Tongue (tissue), 2 donors: ENCODE results near the gene TIMM21. TPM values are rescaled to one million over a fixed set of nuclear protein-coding genes. Genes with fewer than 3 reads are reported as not detected.
A peak's percentile ranks its signal among the peaks of the same experiment; 100 is the strongest.

Experiments
- DNase-seq: peaks from one replicate; pipeline ENCODE4 v3.0.0-alpha.2; 2015
- total RNA-seq: library from RNA; depleted of rRNA; stranded (reverse); fragments of >200 nt; gene quantifications from one replicate; pipeline ENCODE4 v1.2.3, GENCODE V29; 2014

The TIMM21 gene, protein sequence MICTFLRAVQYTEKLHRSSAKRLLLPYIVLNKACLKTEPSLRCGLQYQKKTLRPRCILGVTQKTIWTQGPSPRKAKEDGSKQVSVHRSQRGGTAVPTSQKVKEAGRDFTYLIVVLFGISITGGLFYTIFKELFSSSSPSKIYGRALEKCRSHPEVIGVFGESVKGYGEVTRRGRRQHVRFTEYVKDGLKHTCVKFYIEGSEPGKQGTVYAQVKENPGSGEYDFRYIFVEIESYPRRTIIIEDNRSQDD
- total RNA-seq: 52.0 TPM

DNA sequence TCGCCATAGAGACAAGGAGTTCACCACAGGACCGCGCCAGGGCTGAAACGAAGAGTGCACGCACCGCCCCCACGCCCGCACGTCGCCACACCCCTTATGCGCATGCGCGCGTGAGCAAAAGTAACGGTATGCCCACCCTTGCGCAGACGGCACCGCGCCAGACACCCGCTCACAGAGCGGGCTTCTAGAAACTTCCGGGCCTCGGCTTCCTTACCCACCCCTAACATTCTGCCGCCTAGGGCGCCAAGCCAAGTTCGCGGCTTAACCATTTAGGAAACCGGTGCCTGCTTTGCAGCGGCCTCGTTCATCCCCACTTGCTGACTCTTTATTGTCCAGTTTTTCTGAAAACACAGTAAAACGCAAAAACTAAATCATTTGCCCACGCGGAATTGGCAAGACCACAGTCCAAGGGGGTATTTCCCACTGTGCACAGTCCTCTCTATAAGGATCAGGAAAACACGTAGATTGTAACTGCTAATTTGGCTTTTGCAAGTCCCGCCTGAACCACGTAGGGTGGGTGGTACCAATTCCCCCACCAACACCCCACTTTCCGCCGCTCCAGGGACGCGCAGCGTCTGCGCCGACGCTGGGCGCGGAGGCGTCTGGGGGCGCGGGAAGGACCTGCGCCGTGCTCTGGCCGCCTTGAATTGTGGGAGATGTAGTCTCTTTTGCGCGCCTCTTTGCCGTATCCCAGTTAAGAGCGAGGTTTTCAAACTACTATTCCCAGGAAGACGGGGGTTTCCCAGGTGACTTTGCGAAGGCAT is at the start of gene TIMM21, which contains the start of gene FBXO15:
Gene TIMM21 (plus strand): TSS at position 745 of the 764 bp plus-strand sequence. CDS start 286 bp downstream, outside the sequence.
Gene FBXO15 (minus strand): TSS at position 56 of the 764 bp plus-strand sequence. CDS start 49 bp downstream, at position 7.
- DNase-seq: peak; percentile 99

DNA sequence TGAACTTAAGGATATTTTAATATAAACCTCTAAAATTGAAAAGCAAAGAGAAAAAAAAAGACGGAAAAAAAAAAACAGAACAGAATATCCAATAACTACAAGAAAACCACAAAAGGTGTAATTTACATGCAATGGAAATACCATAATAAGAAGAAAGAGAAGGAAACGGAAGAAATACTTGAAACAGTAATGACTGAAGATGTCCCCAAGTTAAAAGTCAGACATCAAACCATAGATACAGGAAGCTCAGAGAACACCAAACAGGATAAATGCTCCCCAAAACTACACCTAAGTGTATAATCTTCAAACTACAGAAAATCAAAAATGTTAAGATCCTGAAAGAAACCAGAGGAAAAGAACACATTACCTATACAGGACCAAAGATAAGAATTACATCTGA is 39.9 kb upstream of the TIMM21 start:
- no peak for DNase-seq

DNA sequence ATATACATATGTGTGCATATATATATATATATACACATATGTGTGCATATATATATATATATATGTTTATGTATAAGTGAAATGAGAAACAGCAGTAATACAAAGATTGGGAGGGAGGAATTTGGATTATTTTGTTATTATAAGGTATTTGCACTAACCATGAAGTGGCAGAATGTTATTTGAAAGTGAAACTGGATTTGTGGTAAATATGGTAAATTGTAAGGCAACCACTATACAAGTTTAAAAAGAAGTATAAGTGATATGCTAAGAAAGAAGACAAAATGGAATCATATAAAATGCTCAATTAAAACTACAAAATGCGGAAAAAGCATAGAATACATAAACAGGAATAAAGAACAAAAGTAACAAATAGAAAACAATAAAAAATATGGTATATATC is 38.2 kb upstream of the TIMM21 start:
- no peak for DNase-seq

- no peak for DNase-seq
These were observed 37.3 kb upstream of the TIMM21 start for GRCh38 chr18:74110976-74111375.

GRCh38 chr18:74113711-74114110 is 34.6 kb upstream of the TIMM21 start:
- DNase-seq: no peak

GRCh38 chr18:74114116-74114515 is 34.2 kb upstream of the TIMM21 start:
- DNase-seq: no peak

- DNase-seq: no peak
These were observed 33.3 kb upstream of the TIMM21 start for GRCh38 chr18:74115046-74115445.

DNA sequence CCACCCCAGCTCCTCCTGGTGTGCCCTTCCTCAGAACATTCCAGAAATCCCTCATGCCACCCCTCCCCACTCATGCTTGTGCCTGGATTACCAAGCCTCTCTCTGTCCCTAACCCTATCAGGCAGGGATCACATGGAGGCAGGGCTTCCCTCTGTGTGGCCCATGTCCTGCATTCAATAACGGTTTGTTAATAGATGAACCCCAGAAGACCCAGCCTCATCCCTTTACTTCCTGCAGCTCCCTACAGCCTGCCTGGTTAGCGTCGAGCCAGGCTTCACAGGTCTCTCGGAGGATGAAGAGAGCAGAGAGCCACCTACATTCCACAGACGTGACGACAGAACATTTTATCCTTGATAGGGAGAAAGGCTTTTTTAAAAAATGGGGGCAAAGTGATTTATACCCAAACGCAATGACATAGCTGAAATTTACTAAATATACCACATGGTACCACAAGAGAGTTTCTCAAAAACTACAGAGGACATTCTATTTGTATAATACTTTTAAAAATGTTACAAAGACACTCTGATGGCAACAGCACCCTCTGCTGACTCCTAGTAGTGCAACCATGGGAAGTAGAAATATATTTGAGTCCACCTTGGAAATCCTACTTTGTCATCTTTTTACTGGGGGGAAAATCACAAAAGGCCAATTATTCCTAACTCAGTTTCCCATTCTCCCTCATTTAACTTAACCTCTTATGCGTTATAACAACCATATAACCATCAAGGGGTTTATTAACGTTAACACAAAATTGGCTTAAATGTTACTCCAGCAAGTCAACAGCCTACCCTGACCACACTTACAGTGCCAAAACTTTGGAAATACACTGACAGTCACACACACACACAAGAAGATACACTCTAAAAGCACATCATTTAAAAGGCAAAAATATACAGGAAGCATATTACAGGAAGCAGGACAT is 31.4 kb upstream of the TIMM21 start:
- peak; percentile 53 for DNase-seq

DNA sequence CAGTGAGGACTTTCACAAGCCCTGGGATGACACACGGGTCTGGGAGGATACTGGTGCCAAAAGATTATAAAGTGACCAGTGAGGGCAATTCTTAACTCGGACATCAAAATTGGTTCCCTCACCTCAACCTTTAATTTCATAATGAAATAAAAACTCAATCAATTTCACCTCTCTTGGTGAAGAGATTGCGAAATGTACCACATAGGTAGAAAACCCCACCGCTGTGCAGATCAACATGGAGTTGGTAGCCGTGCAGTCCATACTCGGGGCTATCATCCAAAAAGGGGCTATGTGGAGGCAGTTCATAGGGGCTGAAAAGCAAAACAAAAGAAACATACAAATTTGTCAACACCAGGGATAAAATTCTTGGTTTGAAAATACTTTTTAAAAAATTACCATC is 25.1 kb upstream of the TIMM21 start:
- DNase-seq: no peak

- no peak for DNase-seq
These were observed 23.7 kb upstream of the TIMM21 start for GRCh38 chr18:74124642-74125041.

DNA sequence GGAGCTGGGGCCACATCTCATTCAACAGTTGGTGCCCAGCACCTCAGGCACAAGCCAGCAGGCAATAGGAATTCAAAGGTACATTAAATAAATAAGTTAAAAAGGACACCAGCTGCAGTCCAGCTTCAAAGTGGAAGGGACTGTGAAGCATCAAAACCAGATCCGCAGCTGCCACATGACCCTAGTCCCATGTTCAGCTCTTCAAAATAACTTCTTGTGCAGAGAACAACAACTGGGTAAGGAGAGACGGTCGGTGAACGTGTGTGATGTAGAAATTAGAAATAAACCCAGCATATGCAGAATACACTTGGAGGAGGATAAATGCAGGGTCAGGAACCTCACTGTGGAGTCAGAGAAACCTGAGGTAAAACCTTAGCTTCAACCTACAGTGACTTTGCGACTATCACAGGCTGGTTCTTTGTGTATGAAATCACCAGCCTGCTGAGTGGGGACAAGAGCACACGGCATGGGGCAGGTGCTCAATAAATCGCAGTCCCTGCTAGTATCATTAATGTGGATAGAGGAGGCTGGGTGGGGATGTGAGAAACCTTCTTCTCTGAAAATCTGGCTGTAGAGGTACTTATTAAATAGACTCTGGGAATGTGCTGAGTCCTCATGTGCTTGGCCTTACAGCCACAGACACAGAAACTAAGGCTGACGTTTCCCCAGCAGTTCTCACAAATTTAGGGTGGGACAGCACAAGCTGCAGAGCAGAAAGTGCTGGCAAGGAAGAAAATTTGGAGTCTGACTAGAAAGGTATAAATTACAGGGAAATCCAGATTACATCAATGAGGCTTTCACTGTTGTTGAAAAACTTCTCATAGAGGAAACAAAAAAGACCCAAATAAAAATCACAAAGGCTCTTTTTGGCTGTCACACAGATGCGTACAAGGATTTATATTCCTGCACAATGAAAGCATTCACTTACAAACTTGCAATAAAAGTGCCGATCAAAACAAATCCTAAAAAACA is 21.4 kb upstream of the TIMM21 start:
- DNase-seq: no peak

- no peak for DNase-seq
These were observed 20.2 kb upstream of the TIMM21 start for GRCh38 chr18:74128159-74128558.

DNA sequence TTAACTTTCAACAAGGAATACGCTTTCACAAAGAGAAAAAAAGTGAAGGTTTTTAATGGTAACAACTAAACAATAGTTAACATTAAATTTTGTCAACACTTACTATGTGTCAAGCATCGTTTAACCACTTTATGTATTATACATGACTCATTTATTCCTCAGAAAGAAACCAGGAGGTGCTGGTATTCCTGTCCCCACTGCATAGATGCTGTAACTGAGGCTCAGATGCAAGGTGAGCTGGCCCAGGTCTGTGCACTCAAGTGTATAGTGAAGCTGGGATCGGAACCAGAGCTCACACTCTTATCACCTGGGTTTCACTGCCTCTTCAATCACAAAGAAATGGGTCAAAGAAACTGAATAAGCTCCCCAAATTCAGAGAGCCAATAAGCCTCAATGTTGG is 17.2 kb upstream of the TIMM21 start:
- no peak for DNase-seq

DNA sequence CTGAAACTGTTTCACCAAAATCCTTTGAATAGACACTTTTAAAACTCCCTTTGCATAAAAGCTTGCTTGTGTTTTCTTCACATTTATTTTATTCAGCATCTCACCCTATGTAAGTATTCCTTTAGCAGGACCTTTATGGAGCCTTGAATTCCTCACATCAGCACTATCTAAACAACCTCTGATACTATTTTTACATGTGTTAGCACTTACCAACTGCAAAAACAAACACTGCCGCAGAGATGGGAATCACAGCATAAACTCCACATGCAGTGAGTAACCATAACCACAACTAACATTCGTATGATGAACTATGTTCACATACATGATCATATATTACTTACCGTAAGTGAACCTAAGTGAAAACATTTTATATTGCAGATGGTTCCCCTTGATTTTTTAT is 16.1 kb upstream of the TIMM21 start:
- DNase-seq: no peak

GRCh38 chr18:74137920-74138538 is 10.3 kb upstream of the TIMM21 start:
- no peak for DNase-seq

DNA sequence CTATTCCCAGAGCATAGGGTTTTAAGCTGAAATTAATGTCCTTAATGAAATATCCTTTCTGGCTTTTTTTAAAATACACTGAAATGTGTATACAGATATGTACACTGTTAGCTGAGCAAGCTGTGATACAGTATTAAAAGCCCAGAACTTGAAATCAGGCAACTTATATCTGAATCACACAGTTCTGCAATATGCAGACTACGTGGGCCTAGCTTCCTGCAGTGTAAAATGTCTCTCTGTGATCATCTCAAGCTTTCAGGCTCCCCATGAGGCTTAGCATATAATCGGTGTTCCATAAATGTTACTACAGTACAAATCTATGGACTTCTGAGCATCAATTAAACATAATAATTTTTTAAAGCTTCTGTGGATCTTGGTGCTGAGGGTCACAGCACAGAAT is 8.9 kb upstream of the TIMM21 start:
- no peak for DNase-seq

GRCh38 chr18:74139888-74140287 is 8.4 kb upstream of the TIMM21 start:
- no peak for DNase-seq

DNA sequence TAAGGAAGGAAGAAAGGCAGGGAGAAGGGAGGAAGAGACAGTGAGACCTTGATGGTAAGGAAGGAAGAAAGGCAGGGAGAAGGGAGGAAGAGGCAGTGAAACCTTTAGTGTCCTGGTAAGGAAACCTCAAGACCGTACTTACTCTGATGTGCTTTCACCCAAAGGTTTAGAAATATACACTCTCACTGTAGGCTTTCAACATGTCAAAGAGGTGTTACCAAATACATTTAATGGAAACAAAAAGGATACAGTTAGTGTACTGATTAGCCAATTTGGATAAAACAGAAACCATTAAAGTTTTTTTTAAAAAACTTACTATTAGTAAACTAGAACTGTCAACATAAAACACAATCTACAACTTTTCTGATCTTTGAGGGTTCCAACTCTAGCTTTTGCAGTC is 7.7 kb upstream of the TIMM21 start:
- DNase-seq: no peak

GRCh38 chr18:74141667-74142066 is 6.7 kb upstream of the TIMM21 start:
- DNase-seq: no peak

- no peak for DNase-seq
These were observed 6.1 kb upstream of the TIMM21 start for GRCh38 chr18:74142252-74142651.

DNA sequence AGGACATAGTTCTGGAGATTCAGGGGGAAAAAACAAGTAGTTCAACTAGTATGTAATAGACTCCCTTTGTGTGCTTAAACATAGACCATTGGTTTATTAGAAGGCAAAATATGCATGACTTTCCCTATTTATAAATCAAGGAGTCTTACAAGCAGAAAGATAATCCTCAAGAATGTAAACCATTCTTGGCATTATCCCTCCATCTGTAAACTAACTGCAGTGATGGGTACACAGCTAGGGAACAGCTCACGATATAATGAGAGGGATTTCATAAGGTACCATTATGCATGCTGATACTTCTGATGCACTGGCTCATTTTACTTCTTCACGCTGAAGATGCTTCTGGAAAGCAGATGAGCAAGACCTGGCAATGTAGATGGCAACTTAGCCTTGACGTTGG is 1.6 kb upstream of the TIMM21 start:
- DNase-seq: no peak
